ENCODE measurements around the gene POLR1F. TPM values are rescaled to one million over a fixed set of nuclear protein-coding genes. Genes with fewer than 3 reads are reported as not detected.

POLR1F gene
- total and polyA plus RNA-seq, 2 donors (not counting 1 experiment from before 2014, with no cell fraction given): 10.6 to 13.8 TPM

GRCh38 chr7:19749658-19750057 lies 40.8 kb upstream of the POLR1F start:
- CTCF ChIA-PET: interaction anchor here (0.9 to 2.4 kb wide), 2 partner anchors 563 to 847 kb away, joined by 4 to 13 read pairs; no protein-coding TSS in a partner anchor
- no peaks in the 10 kb centered on the region for H3K79me2 ChIP-seq (ENCODE audit: control insufficient read depth, insufficient read depth, low read length)
- no peak overlapping the region for H3K27ac Mint-ChIP-seq
- POLR2A ChIA-PET: no interaction called here
- H3K9me3 Mint-ChIP-seq (ENCODE audit: insufficient read depth): no peaks in the 10 kb centered on the region
- H3K4me1 Mint-ChIP-seq: no peaks in the 10 kb centered on the region
- no peaks in the 10 kb centered on the region for H4K20me1 ChIP-seq (ENCODE audit: control insufficient read depth, insufficient read depth, low read length, poor library complexity, severe bottlenecking)
- WGBS (ENCODE audit: insufficient coverage): 60% methylated on average over 1 of the region's 4 CpGs
- no peak overlapping the region for H2AFZ ChIP-seq (ENCODE audit: insufficient read depth, low read depth, low read length, poor library complexity, severe bottlenecking)
- no peaks in the 10 kb centered on the region for H3K36me3 ChIP-seq (replicated peaks in 1 of 2; ENCODE audit: control extremely low read depth in 1 of 2, control insufficient read depth in 1 of 2, extremely low read depth in 1 of 2, insufficient read depth in 2 of 2, low read length in 1 of 2)
- DNase-seq: no peak
- H3K9ac ChIP-seq (ENCODE audit: low read length): no peak overlapping the region
- H3K9me3 ChIP-seq (ENCODE audit: control extremely low read depth in 1 of 3, control insufficient read depth in 2 of 3, insufficient read depth in 1 of 3, low read length in 2 of 3): no peaks in the 10 kb centered on the region
- H3K4me3 Mint-ChIP-seq: no peak overlapping the region
- TF ChIP-seq CTCF (IDR thresholded peaks at IDR 0.05): no peak
- TF ChIP-seq EZH2 (IDR thresholded peaks at IDR 0.05; ENCODE audit: borderline replicate concordance, insufficient read depth, low read depth, low read length, poor library complexity, severe bottlenecking): no peak
- no peak overlapping the region for H3K27ac ChIP-seq (ENCODE audit: low read length in 2 of 2)
- intact Hi-C loops (cut with micrococcal nuclease): no loop called here
- H3K4me3 ChIP-seq (ENCODE audit: control extremely low read depth in 1 of 5, extremely low read depth in 1 of 5, insufficient read depth in 1 of 5, low read depth in 2 of 5, low read length in 4 of 5): no peak overlapping the region
- no peaks in the 10 kb centered on the region for H3K4me1 ChIP-seq (ENCODE audit: control insufficient read depth in 2 of 2, insufficient read depth in 2 of 2, low read length in 2 of 2)
- H3K4me2 ChIP-seq (replicated peaks; ENCODE audit: low read depth, low read length, poor library complexity, severe bottlenecking): no peak overlapping the region
- ATAC-seq (ENCODE audit: low read depth): no peak
- no peaks in the 10 kb centered on the region for H3K27me3 ChIP-seq (replicated peaks in 1 of 4; ENCODE audit: control extremely low read depth in 1 of 4, control insufficient read depth in 3 of 4, insufficient read depth in 4 of 4, low read length in 3 of 4)
- H3K27me3 Mint-ChIP-seq: peaks cover 4% of the 10 kb centered on the region

GRCh38 chr7:19747740-19748339 lies 39.0 kb upstream of the POLR1F start:
- Histone ChIP-seq H2AFZ (ENCODE audit: insufficient read depth, low read depth, low read length, poor library complexity, severe bottlenecking) (no peak overlapping the region), H3K27ac (ENCODE audit: low read length in 2 of 2) (no peak overlapping the region), H3K9ac (ENCODE audit: low read length) (no peak overlapping the region), H3K4me3 (ENCODE audit: control extremely low read depth in 1 of 5, extremely low read depth in 1 of 5, insufficient read depth in 1 of 5, low read depth in 2 of 5, low read length in 4 of 5) (no peak overlapping the region), H3K9me3 (ENCODE audit: control extremely low read depth in 1 of 3, control insufficient read depth in 2 of 3, insufficient read depth in 1 of 3, low read length in 2 of 3) (no peaks in the 10 kb centered on the region), H3K36me3 (replicated peaks in 1 of 2; ENCODE audit: control extremely low read depth in 1 of 2, control insufficient read depth in 1 of 2, extremely low read depth in 1 of 2, insufficient read depth in 2 of 2, low read length in 1 of 2) (no peaks in the 10 kb centered on the region), H3K27me3 (replicated peaks in 1 of 4; ENCODE audit: control extremely low read depth in 1 of 4, control insufficient read depth in 3 of 4, insufficient read depth in 4 of 4, low read length in 3 of 4) (no peaks in the 10 kb centered on the region), H3K4me1 (ENCODE audit: control insufficient read depth in 2 of 2, insufficient read depth in 2 of 2, low read length in 2 of 2) (no peaks in the 10 kb centered on the region), H3K79me2 (ENCODE audit: control insufficient read depth, insufficient read depth, low read length) (no peaks in the 10 kb centered on the region), H4K20me1 (ENCODE audit: control insufficient read depth, insufficient read depth, low read length, poor library complexity, severe bottlenecking) (no peaks in the 10 kb centered on the region), H3K4me2 (replicated peaks; ENCODE audit: low read depth, low read length, poor library complexity, severe bottlenecking) (no peak overlapping the region)
- 50% methylated on average over 1 of the region's 4 CpGs for WGBS (ENCODE audit: insufficient coverage)
- ChIA-PET POLR2A (no interaction called here), CTCF (interaction anchor here (0.6 to 5.7 kb wide), 18 partner anchors 10 to 1776 kb away, joined by 3 to 102 read pairs (median 6); partner anchors contain the start of genes ITGB8, POLR1F and TMEM196)
- Mint-ChIP-seq H3K9me3 (ENCODE audit: insufficient read depth) (no peaks in the 10 kb centered on the region), H3K4me1 (no peaks in the 10 kb centered on the region), H3K27me3 (peaks cover 4% of the 10 kb centered on the region), H3K27ac (no peak overlapping the region), H3K4me3 (no peak overlapping the region)
- TF ChIP-seq CTCF (IDR thresholded peaks at IDR 0.05) (peak; percentile 76), EZH2 (IDR thresholded peaks at IDR 0.05; ENCODE audit: borderline replicate concordance, insufficient read depth, low read depth, low read length, poor library complexity, severe bottlenecking) (no peak)
- DNase-seq (peak; percentile 43), ATAC-seq (ENCODE audit: low read depth) (no peak)
- intact Hi-C loops (cut with micrococcal nuclease): loop anchor here (1.0 kb wide), 2 partner anchors 563 to 850 kb away; no protein-coding TSS in a partner anchor
